Stimulated activated CD8-positive, alpha-beta memory T cell treated with anti-CD3 and anti-CD28 coated beads, Interleukin-12 subunit alpha, Interleukin-12 subunit beta, amount 100 ng/mL, for 4 hours (primary cell): ENCODE data around the gene MEMO1.
"Not testable (repeated sequence)": the region's sequence is repeated elsewhere in the genome, so short reads cannot be mapped to it uniquely, and the experiment has no call there.

Source experiments
- DNase-seq: peaks from one replicate; pipeline ENCODE4 v3.0.0-alpha.2; 2020; ENCODE audit warnings: low read depth

MEMO1 gene

GRCh38 chr2:31957354-31958139, 53.3 kb downstream of the MEMO1 start:
- no peak for DNase-seq

GRCh38 chr2:31956934-31957333, 53.9 kb downstream of the MEMO1 start:
- DNase-seq = not testable (repeated sequence)

GRCh38 chr2:31956312-31956711, 54.5 kb downstream of the MEMO1 start:
- no peak for DNase-seq

GRCh38 chr2:31953095-31953494, 57.7 kb downstream of the MEMO1 start:
- not testable (repeated sequence) for DNase-seq

GRCh38 chr2:31950946-31951562, 59.8 kb downstream of the MEMO1 start:
- no peak for DNase-seq

GRCh38 chr2:31947871-31948270, 62.9 kb downstream of the MEMO1 start:
- no peak for DNase-seq

- DNase-seq = no peak
These were observed 64.0 kb downstream of the MEMO1 start for GRCh38 chr2:31946838-31947237.

- DNase-seq = no peak
These were observed 65.3 kb downstream of the MEMO1 start for GRCh38 chr2:31945572-31945935.

- no peak for DNase-seq
These were observed 65.8 kb downstream of the MEMO1 start for GRCh38 chr2:31944828-31945571.

GRCh38 chr2:31943636-31944225, 67.1 kb downstream of the MEMO1 start:
- DNase-seq = no peak

GRCh38 chr2:31940920-31941319, 69.9 kb downstream of the MEMO1 start:
- no peak for DNase-seq

GRCh38 chr2:31937741-31938140, 73.1 kb downstream of the MEMO1 start:
- DNase-seq = no peak

- DNase-seq = no peak
These were observed 75.4 kb downstream of the MEMO1 start for GRCh38 chr2:31935370-31935769.

- no peak for DNase-seq
These were observed 77.7 kb downstream of the MEMO1 start for GRCh38 chr2:31933066-31933465.

- no peak for DNase-seq
These were observed 78.2 kb downstream of the MEMO1 start for GRCh38 chr2:31932589-31932988.

GRCh38 chr2:31931916-31932315, 78.9 kb downstream of the MEMO1 start:
- no peak for DNase-seq

GRCh38 chr2:31925517-31925916, 85.3 kb downstream of the MEMO1 start:
- DNase-seq = no peak

GRCh38 chr2:31923662-31924061, 87.1 kb downstream of the MEMO1 start:
- no peak for DNase-seq

- DNase-seq = no peak
These were observed 88.0 kb downstream of the MEMO1 start for GRCh38 chr2:31922542-31923408.

GRCh38 chr2:31920962-31921361, 89.8 kb downstream of the MEMO1 start:
- no peak for DNase-seq

GRCh38 chr2:31919499-31919898, 91.3 kb downstream of the MEMO1 start:
- DNase-seq = no peak

- no peak for DNase-seq
These were observed 101.1 kb downstream of the MEMO1 start for GRCh38 chr2:31909661-31910060.
